Aorta (tissue), 5 donors: ENCODE data around the gene PI4KA. TPM values are rescaled to one million over a fixed set of nuclear protein-coding genes. Genes with fewer than 3 reads are reported as not detected.
"Not testable (repeated sequence)": the region's sequence is repeated elsewhere in the genome, so short reads cannot be mapped to it uniquely, and the experiment has no call there.

Source experiments
- ATAC-seq: fragments of 200-7000 bp; cut with Tn5 transposase; one replicate; pipeline ENCODE4 v1.9.1; 2022; ENCODE audit warnings: moderate library complexity; ENCODE audit not compliant: low FRiP score
- DNase-seq, 2 donors: peaks; one replicate each; pipeline ENCODE4 v3.0.0-alpha.2; 2020
- H3K27ac ChIP-seq, 2 donors: one replicate each; pipeline ENCODE4 v1.5.1; 2013; ENCODE audit warnings: low read length in 2 of 2, mild to moderate bottlenecking in 2 of 2, moderate library complexity in 2 of 2, control low read depth in 1 of 2, inconsistent platforms in 1 of 2, low read depth in 1 of 2
- H3K27me3 ChIP-seq, 2 donors: one replicate each; pipeline ENCODE4 v1.6.1; 2013; ENCODE audit warnings: control low read depth in 1 of 2, low read length in 1 of 2, mild to moderate bottlenecking in 1 of 2, moderate library complexity in 1 of 2; ENCODE audit not compliant: insufficient read depth in 2 of 2, control insufficient read depth in 1 of 2
- H3K36me3 ChIP-seq, 2 donors: one replicate each; pipeline ENCODE4 v1.6.1; 2013; ENCODE audit warnings: control low read depth in 1 of 2, low read length in 1 of 2, mild to moderate bottlenecking in 1 of 2; ENCODE audit not compliant: insufficient read depth in 2 of 2, control insufficient read depth in 1 of 2
- H3K4me1 ChIP-seq, 2 donors: one replicate each; pipeline ENCODE4 v1.6.1; 2013; ENCODE audit warnings: low read length in 2 of 2, control low read depth in 1 of 2, mild to moderate bottlenecking in 1 of 2, moderate library complexity in 1 of 2; ENCODE audit not compliant: insufficient read depth in 2 of 2, control insufficient read depth in 1 of 2
- H3K4me3 ChIP-seq, 2 donors: one replicate each; pipeline ENCODE4 v1.5.1; 2013; ENCODE audit warnings: low read length in 2 of 2, control low read depth in 1 of 2, mild to moderate bottlenecking in 1 of 2
- H3K9me3 ChIP-seq: one replicate; pipeline ENCODE4 v1.6.1; 2013; ENCODE audit warnings: mild to moderate bottlenecking, low read length; ENCODE audit not compliant: control insufficient read depth
- WGBS, 2 donors: extraction: QIAGEN DNeasy Blood & Tissue Kit; methylation state at CpG; one replicate each; pipeline ENCODE4 v1.1.7; 2013; 5-methylcytosine and 5-hydroxymethylcytosine counted together
- intact Hi-C, 2 donors: fragments of 100-400 bp; cut with DNase I; formaldehyde crosslinking; loops; one replicate each; pipeline versions ENCODE4 v1.14.2 to v1.15.0; 2022
- polyA plus RNA-seq, 2 donors: library from polyadenylated mRNA; stranded (reverse); fragments of 200-250 nt; gene quantifications; one replicate each; pipeline ENCODE4 v1.2.3, GENCODE V29; 2013
- total RNA-seq, 2 donors: library from RNA; stranded (reverse); fragmentation: NEBNext Ultra II Directional; extraction: Animal tissue kit (Norgen Biotek cat#: 25700); gene quantifications; one replicate each; pipeline ENCODE4 v1.2.1, GENCODE V29; 2021
- donor health status: healthy with polysubstance abuse.
- donor health status: Bipolar disorder and iron deficiency.
- donor health status: DM: no; HTN: no; CAD: no.
- donor health status: DM: no; HTN: no; CAD: no.
- donor health status: DM: yes; HTN: yes; CAD: no.

Gene PI4KA
- total and polyA plus RNA-seq, 4 donors = 21.9 to 107 (median 74.8) TPM

DNA sequence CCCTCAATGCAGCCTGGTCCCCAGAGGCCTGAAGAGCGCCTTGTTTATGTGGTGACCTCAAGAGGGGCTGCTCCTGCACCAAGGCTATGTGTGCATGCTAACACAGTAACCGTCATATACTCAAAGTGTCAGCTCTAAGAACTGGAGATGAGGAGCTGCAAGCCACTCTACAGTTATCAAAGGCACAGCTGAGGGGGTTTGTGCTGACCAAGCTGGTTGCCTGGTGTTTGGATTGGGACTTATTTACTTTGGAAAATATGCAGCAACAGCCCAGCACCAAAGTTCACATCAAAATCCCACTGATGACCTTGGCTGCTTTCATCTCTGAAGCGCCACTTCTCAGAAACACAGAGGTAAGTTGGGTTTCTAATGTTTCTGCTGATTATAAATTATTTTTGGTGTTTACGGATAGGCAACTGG is 84.8 kb downstream of the PI4KA start, which contains the start of gene SERPIND1:
Gene SERPIND1, plus strand, starts transcription at position 321 of the 420 bp plus-strand sequence. CDS start 5,200 bp downstream, outside the sequence.
- Histone ChIP-seq H3K27ac (no peak within 1 kb of the TSS), H3K27me3 (no peaks in the 10 kb centered on the region), H3K9me3 (no peaks in the 10 kb centered on the region), H3K4me1 (no peaks in the 10 kb centered on the region), H3K4me3 (no peak within 1 kb of the TSS), H3K36me3 (no peaks in the 10 kb centered on the region)
- DNase-seq (no peak), ATAC-seq (no peak)
- intact Hi-C loops = no loop called here
- WGBS, 2 donors = 86% methylated on average over 4 of the region's 4 CpGs

DNA sequence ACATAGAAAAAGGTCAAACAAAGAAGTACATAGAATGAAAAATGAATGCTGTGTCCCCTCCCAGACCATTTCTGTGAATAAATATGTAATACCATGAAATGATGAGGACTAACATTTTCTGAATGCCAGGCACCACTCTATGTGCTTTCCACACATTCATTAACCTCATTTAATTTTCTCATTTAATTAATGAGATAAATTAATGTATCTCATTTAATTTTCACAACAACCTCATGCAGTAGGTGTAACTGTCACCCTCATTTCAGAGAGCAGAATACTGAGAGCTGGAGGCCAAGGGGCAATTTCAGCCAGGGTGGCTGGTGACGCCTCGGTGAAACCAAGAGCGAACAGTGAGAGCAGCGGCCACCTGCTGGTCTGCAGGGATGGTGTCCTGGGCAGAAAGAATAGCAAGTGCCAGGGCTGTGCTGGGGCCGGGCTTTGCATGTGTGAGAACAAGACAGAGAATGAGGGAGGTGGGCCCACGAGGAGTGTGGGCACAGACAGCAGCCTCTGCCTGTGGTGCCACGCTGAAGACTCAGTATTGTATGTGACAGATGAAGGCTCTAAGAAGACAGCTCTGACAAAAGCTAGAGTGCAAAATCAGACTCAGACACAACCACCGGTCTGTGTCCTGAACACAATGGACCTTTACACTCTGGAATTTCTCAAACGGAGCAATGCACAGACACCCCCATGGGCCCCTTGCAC is 86.5 kb downstream of the PI4KA start:
- H3K36me3 ChIP-seq = no peaks in the 10 kb centered on the region

DNA sequence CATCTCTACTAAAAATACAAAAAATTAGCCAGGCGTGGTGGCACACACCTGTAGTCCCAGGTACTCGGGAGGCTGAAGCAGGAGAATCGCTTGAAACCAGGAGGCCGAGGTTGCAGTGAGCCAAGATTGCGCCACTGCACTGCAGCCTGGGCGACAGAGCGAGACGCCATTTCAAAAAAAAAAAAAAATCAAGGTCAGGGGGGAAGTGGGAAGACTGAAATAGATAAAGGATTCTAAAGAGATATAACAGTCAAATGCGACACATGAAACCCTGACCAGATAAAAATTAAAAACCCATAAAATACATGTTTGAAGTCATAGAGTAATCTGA is 89.2 kb downstream of the PI4KA start:
- H3K4me1 ChIP-seq, H3K36me3 ChIP-seq, H3K27me3 ChIP-seq, intact Hi-C loops, H3K4me3 ChIP-seq, H3K9me3 ChIP-seq, ATAC-seq, DNase-seq, H3K27ac ChIP-seq: not testable (repeated sequence)
- WGBS, 2 donors = 87 to 92% methylated on average over 9 of the region's 9 CpGs

More for the DNA sequence above, 86.5 kb downstream of the PI4KA start:
- no peak overlapping the region for H3K4me3 ChIP-seq
- WGBS, 2 donors = 85 to 91% methylated on average over 9 of the region's 9 CpGs
- intact Hi-C loops = no loop called here
- H3K9me3 ChIP-seq = no peaks in the 10 kb centered on the region
- DNase-seq (no peak), ATAC-seq (no peak)
- no peaks in the 10 kb centered on the region for H3K4me1 ChIP-seq
- H3K27me3 ChIP-seq = no peaks in the 10 kb centered on the region
- H3K27ac ChIP-seq = no peak overlapping the region

DNA sequence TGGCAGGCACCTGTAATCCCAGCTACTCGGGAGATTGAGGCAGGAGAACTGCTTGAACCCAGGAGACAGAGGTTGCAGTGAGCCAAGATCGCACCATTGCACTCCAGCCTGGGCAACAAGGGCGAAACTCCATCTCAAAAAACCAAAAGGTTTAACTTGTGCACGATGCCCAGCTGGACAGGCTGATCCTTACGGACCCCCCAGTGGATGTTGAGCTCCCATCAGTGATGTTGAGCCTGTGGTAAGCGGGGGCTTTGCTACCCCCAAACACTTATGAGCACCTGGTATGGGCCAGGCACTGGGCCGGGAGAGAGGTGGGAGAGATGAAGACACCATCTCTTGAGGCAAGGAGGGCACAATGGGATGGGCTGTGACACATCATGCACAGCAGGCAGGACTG is 92.1 kb downstream of the PI4KA start:
- Histone ChIP-seq H3K27ac (no peak overlapping the region), H3K9me3 (no peaks in the 10 kb centered on the region), H3K36me3 (peaks cover 0 to 6% of the 10 kb centered on the region in 2 donors), H3K27me3 (no peaks in the 10 kb centered on the region), H3K4me1 (no peaks in the 10 kb centered on the region), H3K4me3 (no peak overlapping the region)
- intact Hi-C loops = no loop called here
- ATAC-seq = no peak
- 99% methylated on average over 7 of the region's 7 CpGs for WGBS, 2 donors
- no peak for DNase-seq

DNA sequence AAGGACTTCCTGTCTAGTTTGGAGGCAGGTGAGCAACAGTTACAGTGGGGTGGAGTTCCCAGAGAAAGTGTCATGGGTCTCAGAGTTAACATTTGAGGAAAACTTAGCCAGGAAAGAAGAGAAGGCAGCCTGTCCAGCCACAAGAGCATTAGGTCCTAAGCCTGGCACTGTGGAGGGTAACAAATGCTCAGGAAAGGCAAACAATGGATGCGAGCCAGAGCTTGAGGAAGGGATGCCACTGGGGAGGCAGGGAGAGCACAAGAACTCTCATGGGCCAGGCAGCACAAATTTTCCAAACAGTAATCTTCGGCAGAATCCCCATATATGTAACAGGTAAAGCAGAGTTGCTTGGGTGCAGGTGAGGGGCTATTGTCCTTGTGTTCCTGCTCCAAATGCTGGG is 92.7 kb downstream of the PI4KA start:
- DNase-seq = no peak
- WGBS, 2 donors = 88% methylated on average over 2 of the region's 2 CpGs
- H3K36me3 ChIP-seq = peaks cover 0 to 6% of the 10 kb centered on the region in 2 donors
- no peak overlapping the region for H3K27ac ChIP-seq
- ATAC-seq = no peak
- H3K4me1 ChIP-seq = no peaks in the 10 kb centered on the region
- no peaks in the 10 kb centered on the region for H3K27me3 ChIP-seq
- no peaks in the 10 kb centered on the region for H3K9me3 ChIP-seq
- intact Hi-C loops = no loop called here
- H3K4me3 ChIP-seq = no peak overlapping the region

DNA sequence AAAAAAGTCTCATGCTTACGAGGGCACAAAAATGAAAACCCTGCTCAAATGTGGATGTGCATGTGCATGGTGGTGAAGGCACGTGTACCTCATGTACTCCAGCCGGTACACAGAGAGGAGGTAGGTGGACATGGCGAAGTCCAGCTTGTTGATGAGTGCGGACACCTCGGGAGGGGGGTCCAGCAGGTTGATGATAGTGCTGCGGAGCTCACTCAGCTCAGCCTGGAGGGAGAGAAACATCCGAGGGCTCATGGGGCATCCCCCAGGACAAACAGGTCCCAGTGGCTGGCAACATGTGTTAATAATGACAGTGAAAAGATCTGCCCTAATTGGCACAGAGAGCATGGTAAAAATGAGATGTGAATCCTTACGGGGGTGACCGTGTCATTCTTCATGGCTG is 93.9 kb downstream of the PI4KA start:
- Histone ChIP-seq H3K27me3 (no peaks in the 10 kb centered on the region), H3K9me3 (no peaks in the 10 kb centered on the region), H3K4me3 (no peak overlapping the region), H3K36me3 (peaks cover 0 to 6% of the 10 kb centered on the region in 2 donors), H3K4me1 (no peaks in the 10 kb centered on the region), H3K27ac (no peak overlapping the region)
- ATAC-seq (no peak), DNase-seq (no peak)
- whole genome bisulfite sequencing, 2 donors = 94 to 95% methylated on average over 10 of the region's 10 CpGs
- intact Hi-C loops = no loop called here

DNA sequence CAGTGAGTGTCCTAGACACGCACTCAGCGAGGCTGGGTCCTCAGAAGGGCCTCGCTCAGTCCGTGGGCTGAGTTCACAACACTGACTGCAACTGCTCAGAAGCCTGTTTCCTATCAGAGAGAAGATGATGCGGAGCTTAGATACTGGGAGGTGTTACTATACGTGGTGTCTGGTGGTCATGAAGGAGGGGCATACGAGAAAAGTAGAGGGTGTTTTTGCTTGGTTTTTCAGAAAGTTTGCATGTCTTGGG is 94.2 kb downstream of the PI4KA start:
- 82 to 88% methylated on average over 7 of the region's 7 CpGs for WGBS, 2 donors
- Histone ChIP-seq H3K9me3 (no peaks in the 10 kb centered on the region), H3K36me3 (peaks cover 0 to 6% of the 10 kb centered on the region in 2 donors), H3K4me1 (no peaks in the 10 kb centered on the region), H3K27ac (no peak overlapping the region), H3K4me3 (no peak overlapping the region), H3K27me3 (no peaks in the 10 kb centered on the region)
- intact Hi-C loops = no loop called here
- DNase-seq (no peak), ATAC-seq (no peak)

DNA sequence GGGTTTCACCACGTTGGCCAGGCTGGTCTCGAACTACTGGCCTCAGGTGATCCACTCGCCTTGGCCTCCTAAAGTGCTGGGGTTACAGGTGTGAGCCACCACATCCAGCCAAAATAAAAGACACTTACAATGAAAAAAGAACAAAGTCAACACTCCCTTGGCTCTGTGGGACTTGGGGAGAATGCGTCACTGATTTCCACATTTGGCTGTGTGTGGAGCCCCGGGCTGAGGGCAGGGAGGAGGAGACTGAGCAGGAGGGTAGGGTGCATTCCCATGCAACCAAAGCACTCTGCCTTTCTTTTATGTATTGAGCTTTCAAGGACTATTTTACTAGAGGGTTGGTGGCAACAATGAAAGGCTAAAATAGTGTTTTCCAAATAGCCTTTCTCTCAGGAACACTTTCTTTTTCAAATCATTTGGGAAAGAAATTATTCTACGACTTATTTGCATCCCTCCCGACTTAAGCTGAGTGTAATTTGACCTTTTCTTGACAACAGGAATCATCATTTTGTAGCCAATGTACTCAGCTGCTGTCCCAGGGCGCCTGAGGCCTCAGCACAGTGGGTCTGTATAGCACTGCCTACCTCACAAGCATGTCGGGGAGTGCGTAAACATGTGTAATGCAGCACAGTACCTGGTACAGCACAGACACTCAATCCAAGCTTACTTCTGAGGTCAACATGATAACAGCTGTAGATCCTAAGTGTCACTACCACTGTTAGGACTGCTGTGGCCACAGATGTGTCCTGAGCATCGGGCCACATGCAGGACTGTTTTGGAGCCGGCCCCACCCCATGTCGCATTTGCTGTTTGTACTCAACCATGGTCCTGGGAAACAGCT is 94.8 kb downstream of the PI4KA start:
- peaks cover 0 to 6% of the 10 kb centered on the region in 2 donors for H3K36me3 ChIP-seq
- H3K27me3 ChIP-seq = no peaks in the 10 kb centered on the region
- ATAC-seq = no peak
- no peaks in the 10 kb centered on the region for H3K4me1 ChIP-seq
- 79 to 86% methylated on average over 13 of the region's 13 CpGs for WGBS, 2 donors
- no peaks in the 10 kb centered on the region for H3K9me3 ChIP-seq
- intact Hi-C loops = no loop called here
- no peak overlapping the region for H3K4me3 ChIP-seq
- DNase-seq = no peak
- no peak overlapping the region for H3K27ac ChIP-seq

DNA sequence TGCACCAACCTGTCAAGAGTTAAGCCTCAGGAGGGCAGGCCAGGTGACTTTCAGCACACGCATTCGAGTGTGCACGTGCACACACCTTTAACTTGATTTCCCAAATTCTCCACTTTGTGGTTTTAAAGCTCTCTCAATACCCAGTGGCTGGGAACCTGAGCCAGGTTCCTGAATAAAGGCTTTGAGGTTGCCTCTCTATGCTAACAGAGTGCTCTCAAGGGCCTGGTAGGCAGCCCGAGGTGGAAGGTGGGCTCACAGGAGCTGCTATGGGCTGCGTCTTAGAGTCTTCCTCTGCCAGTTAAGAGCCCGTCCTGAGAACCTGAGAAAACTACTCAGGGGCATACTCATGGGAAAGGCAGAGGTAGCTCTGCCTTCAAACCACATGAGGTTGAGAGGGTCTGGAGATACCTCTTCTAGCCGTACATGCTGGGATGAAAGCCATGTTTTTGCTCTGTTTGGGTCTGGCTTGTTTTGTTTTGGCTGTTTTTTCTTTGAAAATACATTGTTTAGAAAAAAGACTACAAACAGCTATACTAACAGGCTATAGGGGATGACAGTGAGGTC is 96.3 kb downstream of the PI4KA start:
- Histone ChIP-seq H3K4me3 (no peak overlapping the region), H3K9me3 (no peaks in the 10 kb centered on the region), H3K4me1 (no peaks in the 10 kb centered on the region), H3K27ac (no peak overlapping the region), H3K36me3 (peaks cover 0 to 9% of the 10 kb centered on the region in 2 donors), H3K27me3 (no peaks in the 10 kb centered on the region)
- ATAC-seq (no peak), DNase-seq (no peak)
- intact Hi-C loops = no loop called here
- 87 to 94% methylated on average over 7 of the region's 7 CpGs for WGBS, 2 donors
